Measurements from ENCODE around the gene SKIDA1.
"Not testable (repeated sequence)": the region's sequence is repeated elsewhere in the genome, so short reads cannot be mapped to it uniquely, and the experiment has no call there.

SKIDA1 gene

GRCh38 chr10:21525367-21526187, at the start of gene SKIDA1:
SKIDA1 (minus strand) TSS chr10:21525682; CDS start chr10:21517822, 7,860 bp downstream.
- peak; percentile 79 for FAIRE-seq

GRCh38 chr10:21574514-21574913, 49.0 kb upstream of the SKIDA1 start:
- not testable (repeated sequence) for FAIRE-seq

DNA sequence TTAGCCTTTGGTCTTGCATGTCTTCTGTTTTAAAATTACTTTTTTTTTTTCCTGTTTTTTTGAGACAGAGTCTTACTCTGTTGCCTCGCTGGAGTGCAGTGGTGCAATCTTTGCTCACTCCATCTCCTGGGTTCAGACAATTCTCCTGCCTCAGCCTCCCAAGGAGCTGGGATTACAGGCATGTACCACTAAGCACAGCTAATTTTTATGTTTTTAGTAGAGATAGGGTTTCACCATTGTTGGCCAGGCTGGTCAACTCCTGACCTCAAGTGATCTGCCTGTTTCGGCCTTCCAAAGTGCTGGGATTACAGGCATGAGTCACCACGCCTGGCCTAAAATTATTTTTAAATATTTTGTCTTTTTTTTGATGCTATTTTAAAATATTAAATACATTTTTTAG, 47.1 kb upstream of the SKIDA1 start:
- FAIRE-seq = peak; percentile 37

DNA sequence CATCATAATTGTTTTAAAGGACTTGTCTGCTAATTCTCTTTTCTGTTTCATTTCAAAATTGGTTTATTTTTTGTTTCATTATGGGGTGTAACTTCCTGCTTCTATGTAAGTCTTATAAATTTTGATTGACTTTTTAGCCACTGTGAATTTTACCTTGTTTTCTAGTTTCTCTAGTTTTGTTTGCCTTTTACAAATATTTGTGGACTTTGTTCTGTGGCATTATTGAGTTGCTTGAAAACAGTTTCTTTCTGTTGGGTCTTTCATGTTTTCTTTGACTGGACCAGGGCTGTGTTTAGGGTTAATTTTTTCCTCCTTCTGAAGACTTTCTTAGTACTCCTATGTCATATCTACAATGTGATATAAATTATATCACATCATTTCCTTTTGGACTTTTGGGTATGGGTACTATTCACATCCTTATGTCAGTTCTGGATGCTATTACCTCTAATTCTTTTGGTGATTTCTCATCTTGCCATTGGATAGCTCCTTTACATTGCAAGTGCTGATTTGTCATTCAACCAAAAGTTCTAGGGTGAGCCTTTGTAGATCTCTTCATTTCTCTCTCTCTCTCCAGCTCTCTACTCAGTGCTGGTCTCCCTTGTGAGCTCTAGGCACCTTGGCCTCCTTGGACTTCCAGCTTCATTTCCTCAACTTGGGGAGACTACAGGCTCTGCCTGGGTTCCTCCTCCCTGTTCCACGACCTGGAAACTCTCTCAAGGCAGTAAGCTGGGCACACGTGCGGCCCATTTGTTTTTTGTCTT, 45.5 kb upstream of the SKIDA1 start:
- FAIRE-seq = no peak

DNA sequence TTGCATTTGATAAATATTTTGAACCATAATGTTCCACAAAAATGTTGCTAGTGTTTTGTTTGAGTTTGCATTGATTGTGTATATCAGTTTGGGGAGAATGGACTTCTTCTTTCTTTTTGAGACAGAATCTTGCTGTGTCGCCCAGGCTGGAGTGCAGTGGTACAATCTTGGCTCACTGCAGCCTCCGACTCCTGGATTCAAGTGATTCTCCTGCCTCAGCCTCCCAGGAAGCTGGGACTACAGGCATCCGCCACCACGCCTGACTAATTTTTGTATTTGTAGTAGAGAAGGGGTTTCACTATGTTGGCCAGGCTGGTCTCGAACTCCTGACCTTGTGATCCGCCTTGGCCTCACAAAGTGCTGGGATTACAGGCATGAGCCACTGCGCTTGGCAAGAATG, 33.5 kb upstream of the SKIDA1 start:
- not testable (repeated sequence) for FAIRE-seq

GRCh38 chr10:21556527-21556926, 31.0 kb upstream of the SKIDA1 start:
- FAIRE-seq = no peak

DNA sequence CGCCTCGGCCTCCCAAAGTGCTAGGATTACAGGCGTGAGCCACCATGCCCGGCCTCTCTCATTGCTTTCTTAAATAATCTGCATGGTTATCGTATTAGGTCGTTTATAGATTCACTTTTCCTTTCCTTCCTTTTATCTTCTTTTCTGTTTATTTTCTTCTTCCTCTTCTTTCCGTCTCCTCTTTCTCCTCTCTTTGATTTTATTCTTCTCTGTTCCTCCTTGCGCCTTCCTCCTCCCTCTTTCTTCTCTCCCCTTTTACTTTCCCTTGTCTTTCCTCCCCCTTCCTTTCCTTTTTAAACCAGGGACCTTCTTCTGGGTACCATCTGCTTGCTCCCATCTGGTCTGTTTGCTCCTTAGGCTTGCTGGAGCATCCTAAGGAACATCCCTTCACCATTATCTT, 27.2 kb upstream of the SKIDA1 start:
- no peak for FAIRE-seq

GRCh38 chr10:21547246-21547645, 21.8 kb upstream of the SKIDA1 start:
- FAIRE-seq = no peak

DNA sequence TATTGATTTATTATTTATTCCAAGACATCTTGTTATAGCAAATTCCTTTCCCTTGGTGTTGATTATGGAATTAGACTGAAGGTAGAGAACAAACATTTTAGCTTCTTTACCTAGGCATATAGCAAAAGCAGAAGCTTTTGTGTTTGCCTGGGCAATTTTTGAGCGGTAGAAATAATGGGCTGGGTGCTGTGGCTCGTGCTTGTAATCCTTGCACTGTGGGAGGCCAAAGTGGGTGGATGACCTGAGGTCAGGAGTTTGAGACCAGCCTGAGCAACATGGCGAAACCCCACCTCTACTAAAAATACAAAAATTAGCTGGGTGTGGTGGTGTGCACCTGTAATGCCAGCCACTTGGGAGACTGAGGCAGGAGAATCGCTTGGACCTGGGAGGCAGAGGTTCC, 15.2 kb upstream of the SKIDA1 start:
- FAIRE-seq = not testable (repeated sequence)

GRCh38 chr10:21536874-21537273, 11.4 kb upstream of the SKIDA1 start:
- FAIRE-seq = no peak

GRCh38 chr10:21535976-21536375, 10.5 kb upstream of the SKIDA1 start:
- not testable (repeated sequence) for FAIRE-seq

GRCh38 chr10:21535494-21535965, 10.0 kb upstream of the SKIDA1 start:
- no peak for FAIRE-seq

DNA sequence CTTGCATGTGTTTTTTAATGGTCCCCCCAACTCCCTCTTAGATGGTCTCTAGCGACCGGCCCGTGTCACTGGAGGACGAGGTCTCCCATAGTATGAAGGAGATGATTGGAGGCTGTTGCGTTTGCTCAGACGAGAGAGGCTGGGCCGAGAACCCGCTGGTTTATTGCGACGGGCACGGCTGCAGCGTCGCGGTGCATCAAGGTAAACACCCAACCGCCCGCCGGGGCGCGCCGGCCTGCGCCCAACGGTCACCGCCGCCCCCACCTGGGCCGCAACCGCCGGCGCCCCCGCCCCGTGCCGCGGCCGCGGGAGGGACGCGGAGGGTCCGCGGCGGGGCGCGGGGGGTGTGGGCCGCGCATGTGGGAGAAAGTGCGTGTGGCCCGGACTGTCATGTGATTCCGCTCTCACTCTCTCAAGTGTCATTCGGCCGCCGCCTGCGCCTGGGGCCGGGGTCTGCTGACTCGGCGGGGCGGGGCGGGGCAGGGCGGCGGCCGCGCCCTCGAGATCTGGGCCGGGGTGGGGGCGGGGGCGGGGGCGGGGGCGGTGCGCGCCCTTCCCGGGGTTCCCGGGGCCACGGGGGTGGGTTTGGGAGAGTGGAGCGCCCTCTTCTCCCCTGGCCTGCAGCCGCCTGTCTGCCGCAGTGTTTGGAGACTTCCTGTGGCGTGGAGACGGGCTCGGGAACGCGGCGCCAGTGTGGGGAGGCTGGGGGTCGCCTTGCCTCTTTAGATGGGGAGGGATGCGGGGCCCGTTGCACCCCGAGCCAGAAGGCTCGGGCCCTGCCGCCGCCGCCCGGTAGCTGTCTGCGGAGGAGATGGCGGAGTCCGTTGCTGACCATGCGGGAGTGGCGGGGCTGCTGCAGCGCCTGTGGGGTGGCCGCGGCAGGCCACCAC, 9.4 kb upstream of the SKIDA1 start:
- FAIRE-seq = no peak

- FAIRE-seq = no peak
Measured at GRCh38 chr10:21534280-21534586, 8.8 kb upstream of the SKIDA1 start.

DNA sequence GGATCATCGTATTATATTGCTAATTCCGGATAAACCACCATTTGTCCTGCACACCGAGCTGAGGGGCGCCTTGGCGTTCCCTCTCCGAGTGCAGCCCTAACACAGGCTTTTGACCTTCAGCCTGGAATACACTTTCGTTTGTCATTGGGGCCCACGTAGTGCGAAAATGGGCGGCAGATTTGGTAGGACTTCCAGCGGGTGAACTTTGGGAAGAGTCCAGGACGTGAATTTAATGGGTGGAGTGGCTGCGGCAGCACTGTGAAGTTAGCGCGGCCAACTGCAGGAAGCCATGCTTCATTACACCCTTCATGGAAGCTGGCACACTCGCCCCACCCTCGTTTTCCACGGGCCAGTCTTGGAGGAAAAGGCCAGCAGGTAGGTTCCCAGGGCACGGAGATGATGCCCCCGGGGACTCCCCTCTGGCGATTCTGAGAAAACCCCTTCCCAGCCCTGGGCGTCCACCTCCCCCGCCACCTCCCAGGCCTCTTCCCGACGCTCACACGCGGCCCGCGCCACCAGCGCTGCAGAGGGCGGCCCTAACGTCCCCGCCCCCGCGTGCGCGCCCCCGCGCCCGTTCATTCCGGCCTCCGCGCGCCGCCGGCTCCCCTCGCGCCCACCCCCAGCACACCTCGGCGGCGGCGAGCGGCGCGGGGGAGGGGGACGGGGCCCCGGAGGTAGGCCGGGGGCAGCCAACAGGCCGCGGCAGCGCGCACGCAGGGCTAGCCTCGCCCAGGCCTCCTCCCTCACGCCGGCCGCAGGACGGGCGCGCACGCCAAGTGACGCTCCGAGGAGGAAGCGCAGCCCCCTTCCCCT, 8.2 kb upstream of the SKIDA1 start, which contains the start of gene MLLT10:
MLLT10 (plus strand) TSS at position 766 of the 813 bp plus-strand sequence. CDS start 413 bp downstream, outside the sequence.
- FAIRE-seq = no peak

GRCh38 chr10:21532694-21533466, 7.4 kb upstream of the SKIDA1 start:
- no peak for FAIRE-seq

- no peak for FAIRE-seq
Measured at GRCh38 chr10:21531164-21531563, 5.7 kb upstream of the SKIDA1 start.

DNA sequence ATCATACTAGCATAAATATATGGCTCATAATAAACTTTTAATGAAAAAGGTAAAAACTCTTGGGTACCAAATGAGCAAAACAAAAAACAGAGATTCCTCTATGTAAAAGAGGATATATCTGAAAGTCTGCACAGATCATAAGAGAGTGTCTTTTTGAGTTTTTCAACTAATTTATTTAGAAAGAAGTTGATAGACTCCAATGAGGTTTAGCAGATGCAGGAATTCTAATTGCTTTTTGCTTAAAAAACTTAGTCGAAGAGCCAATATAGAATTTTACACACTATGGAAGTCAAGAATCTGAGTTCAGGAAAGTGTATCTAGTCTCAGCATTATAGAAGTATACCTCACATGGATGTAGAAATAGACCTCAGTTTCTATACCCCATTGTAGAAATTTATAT, 5.2 kb upstream of the SKIDA1 start:
- no peak for FAIRE-seq

GRCh38 chr10:21530168-21530567, 4.7 kb upstream of the SKIDA1 start:
- FAIRE-seq = no peak

- FAIRE-seq = no peak
Measured at GRCh38 chr10:21529032-21529910, 3.8 kb upstream of the SKIDA1 start.
